GM23248 (cell line): ENCODE data around the gene NRP1.

Source experiments
- EZH2 ChIP-seq: fragments of 200-600 bp; sonication (generic); IDR thresholded peaks from 2 replicates; pipeline ENCODE4 v1.6.1; 2018; ENCODE audit warnings: antibody characterized with exemption, mild to moderate bottlenecking; ENCODE audit not compliant: insufficient read depth, poor library complexity, severe bottlenecking
- EZH2phosphoT487 ChIP-seq: fragments of 200-600 bp; sonication (generic); IDR thresholded peaks from 2 replicates; pipeline ENCODE4 v1.6.1; 2018; ENCODE audit warnings: antibody characterized with exemption, moderate library complexity, mild to moderate bottlenecking, low read depth; ENCODE audit not compliant: insufficient read depth

GRCh38 chr10:33304423-33305225 lies 29.8 kb downstream of the NRP1 start:
- TF ChIP-seq EZH2phosphoT487 (no peak), EZH2 (no peak)
